Measurements from ENCODE around the gene ANKRD44.

DNA sequence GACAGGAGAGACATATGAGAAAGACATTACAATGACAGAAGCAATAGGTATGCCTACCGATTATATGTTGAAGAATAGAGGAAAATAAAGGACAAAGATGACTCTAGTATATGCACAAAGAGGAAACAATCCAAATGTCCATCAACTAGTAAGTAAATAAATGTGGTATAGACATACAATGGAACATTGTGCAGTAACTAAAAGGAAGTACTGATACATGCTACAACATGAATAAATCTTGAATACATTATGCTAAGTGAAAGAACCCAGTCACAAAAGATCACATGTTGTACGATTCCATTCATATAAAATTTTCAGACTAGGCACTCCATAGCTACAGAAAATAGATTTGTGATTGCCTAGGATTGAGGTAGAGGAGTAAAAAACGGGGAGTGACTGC is 355.5 kb downstream of the ANKRD44 start:
- no peak for TF ChIP-seq POLR2A (IDR thresholded peaks at IDR 0.05)
- TF ChIP-seq, protein P1, sequence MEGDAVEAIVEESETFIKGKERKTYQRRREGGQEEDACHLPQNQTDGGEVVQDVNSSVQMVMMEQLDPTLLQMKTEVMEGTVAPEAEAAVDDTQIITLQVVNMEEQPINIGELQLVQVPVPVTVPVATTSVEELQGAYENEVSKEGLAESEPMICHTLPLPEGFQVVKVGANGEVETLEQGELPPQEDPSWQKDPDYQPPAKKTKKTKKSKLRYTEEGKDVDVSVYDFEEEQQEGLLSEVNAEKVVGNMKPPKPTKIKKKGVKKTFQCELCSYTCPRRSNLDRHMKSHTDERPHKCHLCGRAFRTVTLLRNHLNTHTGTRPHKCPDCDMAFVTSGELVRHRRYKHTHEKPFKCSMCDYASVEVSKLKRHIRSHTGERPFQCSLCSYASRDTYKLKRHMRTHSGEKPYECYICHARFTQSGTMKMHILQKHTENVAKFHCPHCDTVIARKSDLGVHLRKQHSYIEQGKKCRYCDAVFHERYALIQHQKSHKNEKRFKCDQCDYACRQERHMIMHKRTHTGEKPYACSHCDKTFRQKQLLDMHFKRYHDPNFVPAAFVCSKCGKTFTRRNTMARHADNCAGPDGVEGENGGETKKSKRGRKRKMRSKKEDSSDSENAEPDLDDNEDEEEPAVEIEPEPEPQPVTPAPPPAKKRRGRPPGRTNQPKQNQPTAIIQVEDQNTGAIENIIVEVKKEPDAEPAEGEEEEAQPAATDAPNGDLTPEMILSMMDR (IDR thresholded peaks at IDR 0.05), result no peak
